HG02610 (cell line): ENCODE results near the gene ASPG.
"Not testable (repeated sequence)": the region's sequence is repeated elsewhere in the genome, so short reads cannot be mapped to it uniquely, and the experiment has no call there.

Experiments
- ATAC-seq: cut with Tn5 transposase; IDR thresholded peaks from one replicate; pipeline ENCODE4 v1.9.1; 2021; ENCODE audit warnings: mild to moderate bottlenecking, moderate library complexity; ENCODE audit not compliant: unreplicated experiment

Gene ASPG

GRCh38 chr14:104144911-104145825 is 59.7 kb downstream of the ASPG start:
- no peak for ATAC-seq

GRCh38 chr14:104145826-104146601 is 60.5 kb downstream of the ASPG start:
- ATAC-seq, result no peak

- no peak for ATAC-seq
These were observed 61.3 kb downstream of the ASPG start for GRCh38 chr14:104146651-104147345.

GRCh38 chr14:104147346-104148125 is 62.0 kb downstream of the ASPG start:
- no peak for ATAC-seq

- ATAC-seq, result no peak
These were observed 63.2 kb downstream of the ASPG start for GRCh38 chr14:104148433-104149277.

GRCh38 chr14:104149278-104149595 is 63.7 kb downstream of the ASPG start:
- no peak for ATAC-seq

GRCh38 chr14:104149617-104150135 is 64.2 kb downstream of the ASPG start:
- no peak for ATAC-seq

- no peak for ATAC-seq
These were observed 64.9 kb downstream of the ASPG start for GRCh38 chr14:104150136-104151025.

GRCh38 chr14:104151026-104151381 is 65.5 kb downstream of the ASPG start:
- no peak for ATAC-seq

GRCh38 chr14:104151566-104152245 is 66.2 kb downstream of the ASPG start:
- ATAC-seq, result no peak

- no peak for ATAC-seq
These were observed 66.7 kb downstream of the ASPG start for GRCh38 chr14:104152246-104152575.

- no peak for ATAC-seq
These were observed 67.3 kb downstream of the ASPG start for GRCh38 chr14:104152686-104153393.

- ATAC-seq, result not testable (repeated sequence)
These were observed 67.9 kb downstream of the ASPG start for GRCh38 chr14:104153394-104153755.

GRCh38 chr14:104154246-104154645 is 68.7 kb downstream of the ASPG start:
- no peak for ATAC-seq

- no peak for ATAC-seq
These were observed 70.0 kb downstream of the ASPG start for GRCh38 chr14:104155513-104155912.

GRCh38 chr14:104156142-104156541 is 70.6 kb downstream of the ASPG start:
- ATAC-seq, result no peak

GRCh38 chr14:104157016-104157928 is 71.8 kb downstream of the ASPG start:
- no peak for ATAC-seq
